ENCODE data around the gene AKAP4.

AKAP4 gene

GRCh38 chrX:50200907-50201306 is at the start of gene AKAP4:
Gene AKAP4, minus strand, starts transcription at chrX:50201007. Its CDS starts 118 bp downstream, at chrX:50200889.
- DNase-seq (ENCODE audit: low read depth in 2 of 2) = no peak

GRCh38 chrX:50211510-50211909 is 10.7 kb upstream of the AKAP4 start:
- no peak for DNase-seq (ENCODE audit: low read depth in 2 of 2)

GRCh38 chrX:50206753-50207152 is 5.9 kb upstream of the AKAP4 start:
- no peak for DNase-seq (ENCODE audit: low read depth in 2 of 2)

GRCh38 chrX:50204364-50204899 is 3.6 kb upstream of the AKAP4 start, which contains the start of gene CCNB3:
Gene CCNB3, plus strand, starts transcription at chrX:50204765. Its CDS starts 80,399 bp downstream, at chrX:50285164.
- DNase-seq (ENCODE audit: low read depth in 2 of 2) = peak; percentile 28 to 37

- no peak for DNase-seq (ENCODE audit: low read depth in 2 of 2)
These were observed 1.7 kb upstream of the AKAP4 start for GRCh38 chrX:50202539-50202938.

- no peak for DNase-seq (ENCODE audit: low read depth in 2 of 2)
These were observed 2.5 kb downstream of the AKAP4 start for GRCh38 chrX:50198348-50198747.

GRCh38 chrX:50188859-50189600 is 11.8 kb downstream of the AKAP4 start:
- no peak for DNase-seq (ENCODE audit: low read depth in 2 of 2)

GRCh38 chrX:50183891-50184290 is 16.9 kb downstream of the AKAP4 start:
- no peak for DNase-seq (ENCODE audit: low read depth in 2 of 2)

GRCh38 chrX:50180073-50180940 is 20.5 kb downstream of the AKAP4 start:
- no peak for DNase-seq (ENCODE audit: low read depth in 2 of 2)

GRCh38 chrX:50169717-50170116 is 31.1 kb downstream of the AKAP4 start:
- no peak for DNase-seq (ENCODE audit: low read depth in 2 of 2)

- no peak for DNase-seq (ENCODE audit: low read depth in 2 of 2)
These were observed 32.5 kb downstream of the AKAP4 start for GRCh38 chrX:50168241-50168687.

GRCh38 chrX:50167366-50167765 is 33.4 kb downstream of the AKAP4 start:
- no peak for DNase-seq (ENCODE audit: low read depth in 2 of 2)

- DNase-seq (ENCODE audit: low read depth in 2 of 2) = no peak
These were observed 35.1 kb downstream of the AKAP4 start for GRCh38 chrX:50165727-50166126.

- DNase-seq (ENCODE audit: low read depth in 2 of 2) = no peak
These were observed 39.7 kb downstream of the AKAP4 start for GRCh38 chrX:50161127-50161526.

- DNase-seq (ENCODE audit: low read depth in 2 of 2) = no peak
These were observed 42.2 kb downstream of the AKAP4 start for GRCh38 chrX:50158593-50158992.

GRCh38 chrX:50157545-50158135 is 43.2 kb downstream of the AKAP4 start:
- DNase-seq (ENCODE audit: low read depth in 2 of 2) = no peak

GRCh38 chrX:50154429-50154828 is 46.4 kb downstream of the AKAP4 start:
- DNase-seq (ENCODE audit: low read depth in 2 of 2) = no peak

- DNase-seq (ENCODE audit: low read depth in 2 of 2) = no peak
These were observed 48.4 kb downstream of the AKAP4 start for GRCh38 chrX:50152456-50152855.

GRCh38 chrX:50147972-50148371 is 52.8 kb downstream of the AKAP4 start:
- no peak for DNase-seq (ENCODE audit: low read depth in 2 of 2)
